Lower leg skin (tissue), 4 donors: ENCODE data around the gene MRPS5. TPM values are rescaled to one million over a fixed set of nuclear protein-coding genes. Genes with fewer than 3 reads are reported as not detected.
A peak's percentile ranks its signal among the peaks of the same experiment; 100 is the strongest.

Source experiments
- DNase-seq, 2 donors: peaks; one replicate each; pipeline ENCODE4 v3.0.0-alpha.2; 2019; ENCODE audit warnings: low spot score in 2 of 2
- H3K4me3 ChIP-seq: fragments of 200-600 bp; sonication (generic); 2 replicates; pipeline ENCODE4 v1.5.1; 2017; ENCODE audit warnings: mild to moderate bottlenecking, low read depth; ENCODE audit not compliant: poor library complexity, severe bottlenecking
- CTCF ChIP-seq, 3 donors: fragments of 450-650 bp; IDR thresholded peaks; one replicate each; pipeline ENCODE4 v1.5.1; 2016; ENCODE audit warnings: antibody characterized with exemption in 3 of 3, mild to moderate bottlenecking in 3 of 3, moderate library complexity in 2 of 3
- POLR2A ChIP-seq, 2 donors: fragments of 450-650 bp; IDR thresholded peaks; one replicate each; pipeline ENCODE4 v1.6.1; 2016 to 2017; ENCODE audit warnings: antibody characterized with exemption in 2 of 2, mild to moderate bottlenecking in 1 of 2, moderate library complexity in 1 of 2
- WGBS, 2 donors: methylation state at CpG; one replicate each; pipeline ENCODE4 v1.1.5; 2018; 5-methylcytosine and 5-hydroxymethylcytosine counted together
- intact Hi-C: fragments of 100-400 bp; cut with DNase I; formaldehyde crosslinking; loops from one replicate; pipeline ENCODE4 v1.15.0; 2023; ENCODE audit warnings: low total_unique reads
- total RNA-seq, 4 donors: library from RNA; depleted of rRNA; stranded (reverse); fragments of >200 nt; gene quantifications; one replicate each; pipeline ENCODE4 v1.1.0, GENCODE V29; 2016

Gene MRPS5
- total RNA-seq, 4 donors from 2014 or later, result 24.0 to 33.6 (median 29.4) TPM

GRCh38 chr2:95043300-95044093 lies 78.1 kb downstream of the MRPS5 start:
- H3K4me3 ChIP-seq, result no peak overlapping the region
- WGBS, 2 donors, result 31 to 35% methylated on average over 13 to 17 of the region's 17 CpGs
- intact Hi-C loops, result loop anchor here (5.0 kb wide), 1 partner anchor 1144 kb away; no protein-coding TSS in a partner anchor
- DNase-seq, result peak in 1 of 2 donors; percentile 51
- TF ChIP-seq POLR2A (IDR thresholded peaks at IDR 0.05) (no peak), CTCF (IDR thresholded peaks at IDR 0.05) (no peak)

- intact Hi-C loops, result loop anchor here (5.0 kb wide), 1 partner anchor 1145 kb away; no protein-coding TSS in a partner anchor
- TF ChIP-seq CTCF (IDR thresholded peaks at IDR 0.05), result no peak
- no peak for TF ChIP-seq POLR2A (IDR thresholded peaks at IDR 0.05)
- DNase-seq, result no peak
- H3K4me3 ChIP-seq, result no peak overlapping the region
- 54 to 56% methylated on average over 7 of the region's 7 CpGs for WGBS, 2 donors
Measured at GRCh38 chr2:95042472-95043271, 78.9 kb downstream of the MRPS5 start.

- 78 to 83% methylated on average over 11 of the region's 11 CpGs for WGBS, 2 donors
- no peak for DNase-seq
- intact Hi-C loops, result loop anchor here (5.0 kb wide), 1 partner anchor 1145 kb away; no protein-coding TSS in a partner anchor
- no peak overlapping the region for H3K4me3 ChIP-seq
- TF ChIP-seq POLR2A (IDR thresholded peaks at IDR 0.05), result no peak
- no peak for TF ChIP-seq CTCF (IDR thresholded peaks at IDR 0.05)
Measured at GRCh38 chr2:95041824-95042442, 79.7 kb downstream of the MRPS5 start.

GRCh38 chr2:95041060-95041823 lies 80.4 kb downstream of the MRPS5 start:
- WGBS, 2 donors, result 80 to 82% methylated on average over 10 of the region's 10 CpGs
- DNase-seq, result no peak
- TF ChIP-seq POLR2A (IDR thresholded peaks at IDR 0.05), result no peak
- TF ChIP-seq CTCF (IDR thresholded peaks at IDR 0.05), result no peak
- H3K4me3 ChIP-seq, result no peak overlapping the region
- intact Hi-C loops, result loop anchor here (5.0 kb wide), 1 partner anchor 1146 kb away; no protein-coding TSS in a partner anchor

GRCh38 chr2:95040426-95040825 lies 81.2 kb downstream of the MRPS5 start:
- no peak for DNase-seq
- WGBS, 2 donors, result 69 to 75% methylated on average over 6 of the region's 6 CpGs
- H3K4me3 ChIP-seq, result no peak overlapping the region
- TF ChIP-seq POLR2A (IDR thresholded peaks at IDR 0.05) (no peak), CTCF (IDR thresholded peaks at IDR 0.05) (no peak)
- intact Hi-C loops, result loop anchor here (5.0 kb wide), 1 partner anchor 1147 kb away; no protein-coding TSS in a partner anchor
